GM10248 (cell line): Measurements from ENCODE around the gene CNN3.

Source experiments
- CTCF ChIA-PET: fragments of 300-600 bp; sonication (Branson Sonifier 250); formaldehyde crosslinking; extraction: SDS; loops from one replicate; lab custom pipeline; 2021; ENCODE audit warnings: antibody characterized with exemption; lab: Yijun Ruan, JAX
- POLR2A ChIA-PET: fragments of 350-650 bp; sonication (Branson Sonifier 250); formaldehyde crosslinking; extraction: SDS; loops from one replicate; lab custom pipeline; 2020; ENCODE audit warnings: antibody characterized with exemption; lab: Yijun Ruan, JAX
- DNase-seq: peaks from one replicate; pipeline ENCODE4 v3.0.0; 2012; ENCODE audit errors: extremely low spot score
- CTCF ChIP-seq: IDR thresholded peaks from 2 replicates; pipeline ENCODE4 v1.5.1; 2012; ENCODE audit warnings: mild to moderate bottlenecking, low read depth; ENCODE audit errors: extremely low read depth, missing control alignments, control extremely low read depth

The CNN3 gene

GRCh38 chr1:94887106-94887505 lies 39.8 kb downstream of the CNN3 start:
- CTCF ChIA-PET, result interaction anchor here (1.5 kb wide), 1 partner anchor 157 kb away, joined by 5 read pairs; no protein-coding TSS in a partner anchor
- TF ChIP-seq CTCF, result no peak
- no peak for DNase-seq
- POLR2A ChIA-PET, result no interaction called here

- ChIA-PET CTCF (interaction anchor here (0.7 to 1.5 kb wide), 2 partner anchors 10 to 157 kb away, joined by 3 to 5 read pairs; no protein-coding TSS in a partner anchor), POLR2A (no interaction called here)
- no peak for TF ChIP-seq CTCF
- DNase-seq, result no peak
Measured at GRCh38 chr1:94886361-94886760, 40.5 kb downstream of the CNN3 start.

- CTCF ChIA-PET, result interaction anchor here (1.3 kb wide), 1 partner anchor 30 kb away, joined by 3 read pairs; no protein-coding TSS in a partner anchor
- no peak for TF ChIP-seq CTCF
- POLR2A ChIA-PET, result no interaction called here
- DNase-seq, result no peak
Measured at GRCh38 chr1:94884507-94884906, 42.4 kb downstream of the CNN3 start.

- no peak for DNase-seq
- TF ChIP-seq CTCF, result no peak
- ChIA-PET CTCF (no interaction called here), POLR2A (no interaction called here)
Measured at GRCh38 chr1:94884106-94884505, 42.8 kb downstream of the CNN3 start.

- POLR2A ChIA-PET, result no interaction called here
- CTCF ChIA-PET, result interaction anchor here (1.5 kb wide), 1 partner anchor 160 kb away, joined by 4 read pairs; no protein-coding TSS in a partner anchor
- no peak for TF ChIP-seq CTCF
- DNase-seq, result peak; percentile 20
Measured at GRCh38 chr1:94883691-94884090, 43.2 kb downstream of the CNN3 start.

GRCh38 chr1:94878329-94878728 lies 48.6 kb downstream of the CNN3 start:
- no peak for TF ChIP-seq CTCF
- DNase-seq, result no peak
- CTCF ChIA-PET, result no interaction called here
- POLR2A ChIA-PET, result no interaction called here

- no peak for DNase-seq
- ChIA-PET POLR2A (no interaction called here), CTCF (interaction anchor here (0.8 to 8.8 kb wide), 3 partner anchors 10 to 23 kb away, joined by 3 to 64 read pairs (median 23); no protein-coding TSS in a partner anchor)
- no peak for TF ChIP-seq CTCF
Measured at GRCh38 chr1:94876362-94876761, 50.5 kb downstream of the CNN3 start.
